Activated CD4-positive, CD25-positive, alpha-beta regulatory T cell (primary cell): ENCODE measurements around the gene TBKBP1.

Experiments
- DNase-seq, 4 experiments: peaks; one replicate each; lab custom pipeline; 2025; lab: John Stamatoyannopoulos, UW

TBKBP1 gene

DNA sequence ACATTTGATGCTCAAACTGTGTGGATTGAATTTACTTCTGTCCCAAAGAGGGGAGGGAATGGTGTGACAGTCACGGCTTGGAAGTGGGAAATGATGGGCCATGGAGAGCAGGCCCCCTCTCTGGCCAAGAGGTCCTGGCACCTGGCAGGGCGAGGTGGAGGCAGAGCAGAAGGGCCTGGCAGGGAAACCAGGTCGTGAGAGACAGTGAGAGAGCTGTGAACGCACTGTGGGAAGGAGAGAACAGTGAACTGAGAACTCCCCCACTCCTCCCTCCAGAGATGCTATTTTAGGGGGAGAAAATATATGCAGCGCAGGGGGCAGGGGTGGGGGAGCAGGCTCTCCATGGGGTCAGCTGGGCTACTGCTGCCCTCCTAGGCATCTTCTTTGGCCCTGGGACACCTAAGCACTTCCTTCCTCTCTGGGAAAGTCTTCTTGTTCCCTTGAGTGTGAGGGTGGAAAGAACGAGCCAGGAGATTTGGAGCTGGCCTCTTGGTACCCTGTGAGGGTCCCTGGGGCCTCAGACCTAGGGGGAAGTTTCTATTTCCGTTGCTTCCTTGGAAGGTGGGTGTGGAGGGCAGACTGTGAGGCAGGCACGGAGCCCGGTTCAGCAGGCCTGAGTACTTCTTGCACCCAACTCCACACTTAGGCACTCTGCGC is 21.8 kb downstream of the TBKBP1 start:
- DNase-seq = no peak

DNA sequence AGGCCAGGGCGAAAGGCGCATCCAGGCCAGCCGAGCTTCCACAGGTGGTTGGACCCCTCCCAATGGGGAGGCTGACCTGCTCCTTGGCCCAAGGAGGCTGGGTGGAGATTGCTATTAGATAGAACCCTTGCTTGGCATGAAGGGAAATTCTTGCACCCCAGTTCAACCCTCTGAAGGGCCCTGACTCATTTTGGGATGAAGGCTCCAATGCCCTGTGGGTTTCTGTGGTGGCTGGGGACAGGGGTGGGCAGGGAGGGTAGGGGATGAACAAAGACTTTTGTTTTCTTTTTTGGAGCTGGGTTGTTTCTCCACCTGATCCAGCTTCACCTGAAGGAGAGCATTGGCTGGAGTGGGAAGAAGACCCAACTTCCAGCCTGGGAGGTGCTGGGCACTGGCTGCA is 22.4 kb downstream of the TBKBP1 start:
- no peak for DNase-seq

DNA sequence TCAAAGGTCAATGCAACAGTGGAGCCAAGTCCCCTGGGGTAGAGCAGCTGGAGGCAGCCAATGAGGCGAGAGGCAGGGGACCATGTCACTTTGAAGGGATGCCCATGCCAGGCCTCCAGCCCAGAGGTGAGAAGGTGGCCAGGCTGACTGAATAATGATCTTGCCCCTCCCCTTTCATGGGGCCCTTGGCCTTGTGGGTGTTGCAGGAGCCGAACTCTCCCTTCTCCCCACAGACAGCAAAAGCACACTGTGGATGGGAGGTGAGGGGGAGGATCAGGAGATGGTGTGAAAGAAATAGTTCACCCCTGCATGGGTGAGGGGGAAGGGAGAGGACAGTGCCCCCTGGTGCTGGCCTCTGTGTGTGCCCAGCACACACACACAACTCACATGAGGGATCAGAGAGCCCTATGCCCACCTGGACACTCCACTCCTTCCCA is 23.3 kb downstream of the TBKBP1 start:
- no peak for DNase-seq

DNA sequence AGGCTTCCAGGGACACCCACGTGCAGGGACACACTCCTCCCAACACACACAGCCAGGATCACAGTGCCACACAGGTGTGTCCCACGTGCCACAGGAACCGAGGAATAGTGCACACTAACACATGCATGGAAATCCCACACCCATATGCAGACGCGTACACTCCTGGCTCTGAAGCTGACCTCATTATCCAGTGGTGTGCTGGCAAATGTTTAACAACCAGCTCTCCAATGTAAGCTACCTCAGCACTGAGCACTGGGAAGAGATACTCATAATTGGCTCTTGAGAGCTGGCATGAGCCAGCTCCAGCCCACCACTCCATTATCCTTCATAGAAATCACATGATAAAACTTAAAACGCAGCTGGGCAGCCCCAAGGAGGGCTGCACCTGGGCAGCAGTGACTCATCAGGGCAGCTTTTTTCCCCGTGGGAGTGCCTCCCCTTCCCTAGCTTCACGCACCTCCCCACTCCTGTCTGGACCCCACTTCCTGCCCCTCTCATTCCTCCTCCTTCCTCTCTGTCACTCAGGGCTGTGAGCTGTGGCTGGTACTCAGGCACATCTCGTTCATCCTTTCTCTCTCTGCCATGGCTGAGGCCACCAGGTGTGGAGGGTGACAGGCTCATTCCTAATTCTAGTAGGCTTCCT is 24.1 kb downstream of the TBKBP1 start:
- no peak for DNase-seq

GRCh38 chr17:47718634-47719405 is 24.9 kb downstream of the TBKBP1 start:
- DNase-seq = no peak

DNA sequence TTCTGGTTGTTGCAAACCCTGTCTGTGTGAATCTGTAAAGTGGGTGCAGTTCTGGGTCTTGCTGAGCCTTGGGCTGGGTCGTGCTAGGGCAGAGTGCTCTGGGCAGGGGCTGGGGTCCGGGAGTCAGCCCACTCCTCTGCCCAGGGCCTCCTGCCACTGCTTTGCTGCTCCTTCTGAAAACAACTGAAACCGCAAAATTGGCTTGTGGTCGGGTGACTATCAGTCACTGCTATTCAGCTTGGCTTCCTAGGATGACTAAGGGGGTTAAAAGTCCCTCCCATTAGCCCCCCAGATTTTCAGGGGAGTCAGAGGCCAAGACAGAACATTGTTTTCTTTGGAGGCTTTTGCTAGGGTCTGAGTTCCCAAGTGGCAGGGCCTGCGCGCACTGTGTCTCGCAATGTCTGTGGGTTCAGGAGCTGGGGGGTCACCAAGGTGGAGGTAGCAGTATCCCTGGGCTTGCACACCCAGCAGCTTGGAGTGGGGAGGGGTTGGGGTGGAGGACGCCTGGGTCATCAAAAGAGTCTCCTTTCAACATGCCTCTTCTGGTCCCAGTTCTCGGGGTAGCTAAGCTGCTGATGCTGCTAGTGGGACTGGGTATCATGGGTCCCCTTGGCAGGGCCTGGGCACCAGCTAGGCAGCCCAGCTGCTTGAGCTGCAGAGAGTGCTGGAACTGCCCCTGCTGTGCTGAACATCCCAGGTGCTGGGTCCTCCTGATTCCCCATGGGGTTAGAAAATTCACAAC is 25.6 kb downstream of the TBKBP1 start:
- peak in 2 of 4 experiments; percentile 44 for DNase-seq

- no peak for DNase-seq
These were observed 26.2 kb downstream of the TBKBP1 start for GRCh38 chr17:47720196-47720595.

DNA sequence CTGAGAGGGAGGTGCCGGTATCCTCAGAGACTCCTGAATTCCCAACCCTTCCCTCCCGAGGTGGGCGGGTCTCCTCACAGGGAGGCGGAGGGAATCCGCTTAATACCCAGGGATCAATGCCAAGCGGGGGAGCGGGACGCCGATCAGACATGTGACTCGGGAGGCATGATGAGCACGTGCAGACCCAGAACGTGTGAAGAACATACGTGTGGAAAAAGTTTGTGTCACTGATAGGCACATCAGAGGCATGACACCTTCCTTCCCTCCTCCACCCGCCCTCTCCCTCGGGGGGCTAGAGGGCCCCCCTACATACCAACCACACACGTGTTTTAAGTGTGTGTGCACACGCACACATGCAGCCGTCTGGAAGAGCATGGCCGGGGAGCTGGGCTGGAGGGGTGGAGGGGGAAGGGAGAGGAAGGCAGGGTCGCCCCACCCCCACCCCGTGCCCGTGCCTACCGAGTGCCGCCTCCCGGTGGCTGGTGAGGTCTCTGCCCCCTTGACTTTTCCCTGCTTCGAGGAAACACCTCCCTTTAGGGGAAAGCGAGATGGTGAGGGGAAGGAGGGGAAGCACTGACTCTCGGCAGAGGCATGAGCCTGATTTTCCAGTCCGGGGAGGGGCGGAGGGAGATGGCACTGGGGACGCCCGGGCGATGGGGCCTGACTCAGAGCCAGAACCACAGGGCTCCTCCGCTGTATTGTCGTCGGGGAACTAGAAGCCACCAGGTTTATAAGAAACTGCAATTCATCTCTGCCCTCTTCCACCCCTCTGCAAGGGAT is 27.0 kb downstream of the TBKBP1 start:
- peak; percentile 28 to 90 (median 60) for DNase-seq

GRCh38 chr17:47721725-47722124 is 27.8 kb downstream of the TBKBP1 start:
- no peak for DNase-seq

- DNase-seq = no peak
These were observed 30.7 kb downstream of the TBKBP1 start for GRCh38 chr17:47724705-47725104.

DNA sequence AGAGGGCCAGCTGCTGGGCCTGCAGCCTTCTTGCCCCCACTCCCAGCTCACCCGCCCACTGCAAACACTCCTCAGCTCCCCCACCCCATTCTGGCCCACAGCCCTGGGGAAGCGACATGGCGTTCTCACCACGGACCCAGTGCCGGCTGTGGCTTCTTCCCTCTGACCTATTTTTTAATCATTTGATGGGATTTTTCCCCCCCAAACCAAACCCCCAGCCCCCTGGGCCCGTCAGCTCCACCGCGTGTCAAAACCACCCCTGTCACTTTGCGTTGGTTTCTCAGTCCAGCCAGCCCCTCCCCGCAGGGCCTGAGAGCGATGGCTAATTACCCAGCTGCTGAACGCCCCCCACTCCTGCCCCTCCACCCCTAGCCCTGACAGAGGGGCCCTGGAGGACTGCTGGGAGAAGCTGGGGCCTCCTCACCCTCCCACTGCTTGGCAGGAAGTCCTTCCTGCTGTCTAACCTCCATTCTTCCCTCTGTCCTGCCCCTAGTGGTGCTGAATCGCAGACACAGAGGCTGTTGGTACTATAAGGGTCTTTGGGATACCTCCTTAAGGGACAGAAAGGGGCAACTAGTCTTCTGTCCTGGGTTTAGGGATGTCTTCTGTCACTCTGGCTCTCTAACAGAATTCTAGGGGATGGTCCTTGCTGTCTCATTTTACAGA is 31.6 kb downstream of the TBKBP1 start:
- DNase-seq = no peak

DNA sequence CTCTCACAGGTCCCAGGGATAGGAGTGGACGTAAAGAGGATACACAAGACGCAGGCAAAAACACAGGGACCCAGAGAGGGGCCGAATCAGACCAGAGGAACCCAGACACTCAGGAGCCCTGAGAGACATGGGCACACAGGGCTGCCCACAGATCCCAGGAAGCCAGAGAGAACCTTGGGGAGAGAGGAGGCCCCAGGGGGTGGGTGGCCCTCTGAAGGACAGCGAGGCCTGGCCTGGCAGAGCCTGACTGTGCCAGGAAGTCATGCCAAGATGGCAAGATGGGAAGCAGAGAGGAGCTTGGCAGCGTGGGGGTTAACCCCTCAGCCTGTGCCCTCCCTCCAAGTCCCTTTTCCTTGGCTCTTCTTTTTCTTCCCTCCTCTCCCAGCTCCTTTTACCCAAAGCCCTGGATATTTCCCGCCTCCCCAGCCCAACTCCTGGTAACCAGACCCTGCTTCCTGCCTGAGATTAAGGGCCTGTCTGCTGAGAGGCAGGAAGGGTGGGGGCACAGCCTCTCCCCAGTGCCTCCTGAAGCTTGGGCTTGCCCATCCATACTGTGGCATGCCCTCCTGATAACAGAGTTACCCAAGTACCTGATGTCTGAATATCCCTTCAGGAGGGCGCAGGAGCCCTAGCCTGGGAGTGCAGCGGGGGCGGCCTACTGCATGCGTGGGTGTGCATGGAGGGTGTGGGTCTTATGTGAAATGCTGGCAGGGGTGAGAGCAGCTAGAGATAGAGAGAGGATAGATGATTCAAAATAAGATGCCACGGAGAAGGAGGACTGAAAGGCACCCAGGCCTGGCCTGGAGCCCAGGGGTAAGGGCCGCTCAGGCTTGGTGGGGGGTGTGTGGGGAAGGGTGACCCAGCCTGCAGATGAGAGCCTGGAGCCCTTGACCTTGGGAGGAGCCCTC is 33.1 kb downstream of the TBKBP1 start:
- DNase-seq = no peak

GRCh38 chr17:47727704-47728036 is 33.7 kb downstream of the TBKBP1 start:
- no peak for DNase-seq

DNA sequence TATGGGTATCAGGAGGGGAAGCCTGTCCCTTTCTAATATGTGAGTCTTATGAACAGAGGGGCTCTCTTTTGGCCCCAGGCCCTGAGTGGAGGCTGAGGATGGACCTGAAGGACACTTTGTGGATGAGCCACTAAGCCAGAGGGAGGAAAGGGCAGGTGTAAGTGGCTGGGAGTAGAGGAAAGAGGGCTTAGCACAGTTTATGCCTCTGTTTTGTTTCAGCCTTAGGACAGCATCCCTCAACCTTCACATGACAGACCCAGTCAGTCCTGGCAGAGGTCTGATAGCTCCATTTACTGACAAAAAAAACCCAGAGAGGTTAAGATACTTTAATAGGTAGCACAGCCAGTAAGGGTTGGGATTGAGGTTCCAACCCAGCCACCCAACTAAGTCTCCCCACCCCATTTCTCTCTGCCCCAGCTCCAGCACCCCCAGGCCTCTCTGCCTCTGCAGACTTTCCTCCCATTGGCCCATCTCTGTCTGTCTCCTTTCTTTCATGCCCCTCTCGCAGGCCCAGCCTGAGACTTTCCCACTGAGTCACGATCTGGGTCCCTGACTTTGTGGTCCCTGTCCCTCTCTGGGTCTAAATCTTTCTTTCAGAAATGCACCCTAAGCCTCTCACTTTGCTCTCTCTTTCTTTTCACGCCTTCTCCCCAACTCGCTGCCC is 34.4 kb downstream of the TBKBP1 start:
- no peak for DNase-seq

- DNase-seq = no peak
These were observed 35.5 kb downstream of the TBKBP1 start for GRCh38 chr17:47729476-47729875.

DNA sequence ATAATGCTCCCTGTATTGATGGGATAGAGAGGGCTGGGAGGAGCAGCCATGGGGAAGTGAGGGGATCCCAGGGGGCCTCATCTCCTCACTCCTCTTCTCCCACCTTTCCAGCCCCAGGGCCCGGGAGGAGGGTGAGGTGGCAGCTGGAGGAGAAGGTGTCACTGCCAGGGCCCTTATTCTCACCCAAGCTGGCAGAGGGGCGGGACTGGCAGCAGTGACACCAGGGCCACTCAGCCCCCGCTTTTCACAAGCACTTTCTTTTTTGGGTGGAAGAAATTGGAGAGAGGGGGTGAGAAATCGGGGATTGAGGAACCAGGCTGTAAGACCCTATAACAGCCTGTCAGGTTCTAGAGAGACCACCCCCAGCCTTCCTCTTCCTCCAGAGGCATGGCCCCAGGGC is 36.7 kb downstream of the TBKBP1 start:
- no peak for DNase-seq

- no peak for DNase-seq
These were observed 37.4 kb downstream of the TBKBP1 start for GRCh38 chr17:47731396-47731795.

- no peak for DNase-seq
These were observed 38.6 kb downstream of the TBKBP1 start for GRCh38 chr17:47732399-47733046.

- DNase-seq = peak; percentile 78 to 86 (median 80)
These were observed 39.2 kb downstream of the TBKBP1 start, which contains the start of gene TBX21 for GRCh38 chr17:47733047-47733673. TSS of gene TBX21 (plus strand) at chr17:47733236. CDS start at chr17:47733455, 219 bp downstream.
